Activated B cell treated with CpG ODN at 0.5 μM for 24 hours (primary cell): ENCODE measurements around the gene MAMLD1. TPM values are rescaled to one million over a fixed set of nuclear protein-coding genes. Genes with fewer than 3 reads are reported as not detected.

Experiments
- ATAC-seq: fragments of 200-7000 bp; cut with Tn5 transposase; one replicate; pipeline ENCODE4 v1.10.0; 2021; ENCODE audit warnings: low read depth, mild to moderate bottlenecking, moderate library complexity
- CTCF ChIA-PET: fragments of 350-600 bp; sonication (Branson Sonifier 250); formaldehyde crosslinking; loops from one replicate; lab custom pipeline; 2021; ENCODE audit warnings: antibody characterized with exemption; lab: Charles Lee
- POLR2A ChIA-PET: fragments of 350-600 bp; sonication (Branson Sonifier 250); formaldehyde crosslinking; loops from one replicate; lab custom pipeline; 2021; ENCODE audit warnings: antibody characterized with exemption; lab: Charles Lee
- DNase-seq: peaks from one replicate; pipeline ENCODE4 v3.0.0; 2022
- H3K27ac Mint-ChIP-seq: one replicate; pipeline ENCODE4 v1.8.0; 2020; ENCODE audit warnings: mixed read lengths
- H3K27me3 Mint-ChIP-seq: one replicate; pipeline ENCODE4 v1.8.0; 2021; ENCODE audit warnings: mixed read lengths
- H3K36me3 Mint-ChIP-seq: one replicate; pipeline ENCODE4 v1.8.0; 2021; ENCODE audit warnings: low read depth, mixed read lengths
- H3K4me1 Mint-ChIP-seq: one replicate; pipeline ENCODE4 v1.8.0; 2021; ENCODE audit warnings: mixed read lengths
- H3K4me3 Mint-ChIP-seq: one replicate; pipeline ENCODE4 v1.8.0; 2020; ENCODE audit warnings: mild to moderate bottlenecking, mixed read lengths
- H3K9me3 Mint-ChIP-seq: one replicate; pipeline ENCODE4 v1.8.0; 2020; ENCODE audit warnings: mixed read lengths
- CTCF ChIP-seq: fragments of 200-600 bp; IDR thresholded peaks from one replicate; pipeline ENCODE4 v1.8.0; 2022; ENCODE audit warnings: antibody characterized with exemption, mild to moderate bottlenecking
- intact Hi-C: fragments of 100-400 bp; cut with micrococcal nuclease; formaldehyde crosslinking; loops from one replicate; pipeline ENCODE4 v1.15.1; 2024
- total RNA-seq: library from RNA; stranded (reverse); gene quantifications from 2 replicates; pipeline ENCODE4 v1.2.3, GENCODE V29; 2022

The MAMLD1 gene
- total RNA-seq, 1 donor from 2014 or later: 1.2 TPM

- Mint-ChIP-seq H3K4me1 (no peaks in the 10 kb centered on the region), H3K4me3 (no peak overlapping the region), H3K9me3 (no peaks in the 10 kb centered on the region), H3K27me3 (no peaks in the 10 kb centered on the region), H3K36me3 (no peaks in the 10 kb centered on the region), H3K27ac (no peak overlapping the region)
- intact Hi-C loops: no loop called here
- POLR2A ChIA-PET: no interaction called here
- CTCF ChIA-PET: no interaction called here
- TF ChIP-seq CTCF: no peak
- ATAC-seq: no peak
- DNase-seq: no peak
These were observed 41.9 kb downstream of the MAMLD1 start for GRCh38 chrX:150405006-150405405.

GRCh38 chrX:150405576-150405975, 42.5 kb downstream of the MAMLD1 start:
- no peak for DNase-seq
- ChIA-PET CTCF (no interaction called here), POLR2A (no interaction called here)
- no peaks in the 10 kb centered on the region for H3K4me1 Mint-ChIP-seq
- no peak overlapping the region for H3K27ac Mint-ChIP-seq
- TF ChIP-seq CTCF: no peak
- intact Hi-C loops: no loop called here
- no peaks in the 10 kb centered on the region for H3K36me3 Mint-ChIP-seq
- H3K9me3 Mint-ChIP-seq: no peaks in the 10 kb centered on the region
- H3K4me3 Mint-ChIP-seq: no peak overlapping the region
- no peaks in the 10 kb centered on the region for H3K27me3 Mint-ChIP-seq
- ATAC-seq: no peak

- no peak for DNase-seq
- no peak for ATAC-seq
- no peak overlapping the region for H3K4me3 Mint-ChIP-seq
- intact Hi-C loops: no loop called here
- ChIA-PET CTCF (interaction anchor here (0.6 kb wide), 1 partner anchor 379 kb away, joined by 3 read pairs; no protein-coding TSS in a partner anchor), POLR2A (no interaction called here)
- H3K27ac Mint-ChIP-seq: no peak overlapping the region
- H3K27me3 Mint-ChIP-seq: no peaks in the 10 kb centered on the region
- H3K9me3 Mint-ChIP-seq: no peaks in the 10 kb centered on the region
- no peaks in the 10 kb centered on the region for H3K36me3 Mint-ChIP-seq
- H3K4me1 Mint-ChIP-seq: no peaks in the 10 kb centered on the region
- no peak for TF ChIP-seq CTCF
These were observed 43.5 kb downstream of the MAMLD1 start for GRCh38 chrX:150406596-150406995.

GRCh38 chrX:150408007-150408406, 44.9 kb downstream of the MAMLD1 start:
- no peak for TF ChIP-seq CTCF
- DNase-seq: no peak
- no peak overlapping the region for H3K4me3 Mint-ChIP-seq
- no peak overlapping the region for H3K27ac Mint-ChIP-seq
- no peaks in the 10 kb centered on the region for H3K4me1 Mint-ChIP-seq
- no peaks in the 10 kb centered on the region for H3K9me3 Mint-ChIP-seq
- H3K36me3 Mint-ChIP-seq: no peaks in the 10 kb centered on the region
- intact Hi-C loops: no loop called here
- H3K27me3 Mint-ChIP-seq: no peaks in the 10 kb centered on the region
- POLR2A ChIA-PET: no interaction called here
- CTCF ChIA-PET: no interaction called here
- ATAC-seq: no peak

- DNase-seq: no peak
- ChIA-PET CTCF (no interaction called here), POLR2A (no interaction called here)
These were observed 45.4 kb downstream of the MAMLD1 start for GRCh38 chrX:150408561-150408960.

More at GRCh38 chrX:150408561-150408960, 45.4 kb downstream of the MAMLD1 start:
- no peak for TF ChIP-seq CTCF
- ATAC-seq: no peak
- no peaks in the 10 kb centered on the region for H3K36me3 Mint-ChIP-seq
- H3K4me1 Mint-ChIP-seq: no peaks in the 10 kb centered on the region
- intact Hi-C loops: no loop called here
- no peaks in the 10 kb centered on the region for H3K9me3 Mint-ChIP-seq
- H3K27me3 Mint-ChIP-seq: no peaks in the 10 kb centered on the region
- H3K4me3 Mint-ChIP-seq: no peak overlapping the region
- no peak overlapping the region for H3K27ac Mint-ChIP-seq
